Ishikawa (cell line): Measurements from ENCODE around the gene SLIT3.

Experiments used
- CEBPB ChIP-seq: IDR thresholded peaks from 2 replicates; pipeline ENCODE4 v1.6.1; 2012
- CREB1 ChIP-seq: IDR thresholded peaks from 2 replicates; pipeline ENCODE4 v1.6.1; 2012; ENCODE audit warnings: low read depth
- EGR1 ChIP-seq: IDR thresholded peaks from 2 replicates; pipeline ENCODE4 v1.6.1; 2012
- EP300 ChIP-seq: IDR thresholded peaks from 2 replicates; pipeline ENCODE4 v1.6.1; 2012; ENCODE audit warnings: borderline replicate concordance
- FOXM1 ChIP-seq: IDR thresholded peaks from 2 replicates; pipeline ENCODE4 v1.6.1; 2012; ENCODE audit warnings: low read depth, borderline replicate concordance
- NFIC ChIP-seq: IDR thresholded peaks from 2 replicates; pipeline ENCODE4 v1.6.1; 2012
- RAD21 ChIP-seq: IDR thresholded peaks from 2 replicates; pipeline ENCODE4 v1.6.1; 2012; ENCODE audit warnings: low read depth
- TAF1 ChIP-seq: IDR thresholded peaks from 2 replicates; pipeline ENCODE4 v1.6.1; 2012; ENCODE audit warnings: low read depth, mild to moderate bottlenecking
- TCF12 ChIP-seq: IDR thresholded peaks from 2 replicates; pipeline ENCODE4 v1.6.1; 2012; ENCODE audit warnings: low read depth
- TEAD4 ChIP-seq: IDR thresholded peaks from 2 replicates; pipeline ENCODE4 v1.6.1; 2012
- YY1 ChIP-seq: IDR thresholded peaks from 2 replicates; pipeline ENCODE4 v1.6.1; 2012; ENCODE audit warnings: low read depth
- ZBTB7A ChIP-seq: IDR thresholded peaks from 2 replicates; pipeline ENCODE4 v1.6.1; 2012; ENCODE audit warnings: low read depth
- TF ChIP-seq, protein P1 (sequence below): IDR thresholded peaks from 2 replicates; pipeline ENCODE4 v1.6.1; 2012
- TF ChIP-seq, protein P2 (sequence below): IDR thresholded peaks from 2 replicates; pipeline ENCODE4 v1.6.1; 2012; ENCODE audit warnings: low read depth, mild to moderate bottlenecking
- TF ChIP-seq, protein P3 (sequence below): IDR thresholded peaks from 2 replicates; pipeline ENCODE4 v1.6.1; 2012

Gene SLIT3

DNA sequence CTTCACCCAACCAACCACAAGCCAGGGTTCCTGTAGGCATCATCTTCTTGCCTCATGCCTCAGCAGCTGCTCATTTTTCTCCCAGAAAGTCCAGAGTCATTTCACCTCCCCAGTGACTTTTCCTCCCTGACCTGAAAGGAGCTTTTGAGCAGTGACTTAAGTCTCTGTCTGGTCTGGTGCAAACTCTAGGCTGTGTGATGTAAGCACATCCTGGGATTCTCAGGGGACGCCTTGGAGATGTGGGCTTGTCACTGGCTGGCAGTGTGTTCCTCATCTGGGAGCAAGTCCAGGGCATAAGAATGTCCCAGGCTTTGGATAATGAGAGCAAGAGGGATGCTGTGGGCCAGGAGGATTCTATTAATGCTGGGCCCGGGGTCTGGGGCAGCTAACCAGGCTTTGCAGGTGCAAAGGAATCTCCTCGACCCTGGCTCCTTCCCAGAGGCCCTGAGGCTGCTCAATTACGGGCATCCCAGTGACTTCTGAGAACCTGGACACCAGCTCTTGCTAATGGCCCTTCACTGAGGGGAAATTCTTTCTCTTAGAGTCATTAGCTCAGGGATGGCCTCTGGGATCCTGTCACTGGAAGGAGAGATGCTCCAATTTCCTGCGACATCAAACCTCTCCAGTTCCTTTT, 510.8 kb downstream of the SLIT3 start:
- TF ChIP-seq CREB1, result no peak
- no peak for TF ChIP-seq FOXM1
- no peak for TF ChIP-seq ZBTB7A
- TF ChIP-seq, protein P1, sequence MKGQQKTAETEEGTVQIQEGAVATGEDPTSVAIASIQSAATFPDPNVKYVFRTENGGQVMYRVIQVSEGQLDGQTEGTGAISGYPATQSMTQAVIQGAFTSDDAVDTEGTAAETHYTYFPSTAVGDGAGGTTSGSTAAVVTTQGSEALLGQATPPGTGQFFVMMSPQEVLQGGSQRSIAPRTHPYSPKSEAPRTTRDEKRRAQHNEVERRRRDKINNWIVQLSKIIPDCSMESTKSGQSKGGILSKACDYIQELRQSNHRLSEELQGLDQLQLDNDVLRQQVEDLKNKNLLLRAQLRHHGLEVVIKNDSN, result no peak
- no peak for TF ChIP-seq RAD21
- no peak for TF ChIP-seq TEAD4

DNA sequence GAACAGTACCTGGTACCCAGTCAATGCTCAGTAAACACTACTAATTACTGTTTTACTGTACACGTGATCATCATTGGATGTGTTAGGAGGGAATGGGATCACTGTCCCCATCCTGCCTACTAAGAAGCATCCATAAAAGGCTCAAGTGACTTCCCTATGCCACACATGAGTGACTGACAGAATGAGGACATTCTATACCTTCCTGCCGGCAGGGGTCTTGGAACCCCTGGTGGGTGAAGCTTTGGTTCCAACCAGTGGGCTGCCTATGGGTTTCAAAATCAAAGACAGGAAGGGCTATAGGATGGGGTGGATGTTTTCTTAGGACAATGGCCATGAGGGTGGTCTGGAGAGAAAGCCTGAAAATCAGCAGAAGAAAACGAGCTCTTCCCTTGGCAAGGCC, 512.2 kb downstream of the SLIT3 start:
- TF ChIP-seq, protein P2, sequence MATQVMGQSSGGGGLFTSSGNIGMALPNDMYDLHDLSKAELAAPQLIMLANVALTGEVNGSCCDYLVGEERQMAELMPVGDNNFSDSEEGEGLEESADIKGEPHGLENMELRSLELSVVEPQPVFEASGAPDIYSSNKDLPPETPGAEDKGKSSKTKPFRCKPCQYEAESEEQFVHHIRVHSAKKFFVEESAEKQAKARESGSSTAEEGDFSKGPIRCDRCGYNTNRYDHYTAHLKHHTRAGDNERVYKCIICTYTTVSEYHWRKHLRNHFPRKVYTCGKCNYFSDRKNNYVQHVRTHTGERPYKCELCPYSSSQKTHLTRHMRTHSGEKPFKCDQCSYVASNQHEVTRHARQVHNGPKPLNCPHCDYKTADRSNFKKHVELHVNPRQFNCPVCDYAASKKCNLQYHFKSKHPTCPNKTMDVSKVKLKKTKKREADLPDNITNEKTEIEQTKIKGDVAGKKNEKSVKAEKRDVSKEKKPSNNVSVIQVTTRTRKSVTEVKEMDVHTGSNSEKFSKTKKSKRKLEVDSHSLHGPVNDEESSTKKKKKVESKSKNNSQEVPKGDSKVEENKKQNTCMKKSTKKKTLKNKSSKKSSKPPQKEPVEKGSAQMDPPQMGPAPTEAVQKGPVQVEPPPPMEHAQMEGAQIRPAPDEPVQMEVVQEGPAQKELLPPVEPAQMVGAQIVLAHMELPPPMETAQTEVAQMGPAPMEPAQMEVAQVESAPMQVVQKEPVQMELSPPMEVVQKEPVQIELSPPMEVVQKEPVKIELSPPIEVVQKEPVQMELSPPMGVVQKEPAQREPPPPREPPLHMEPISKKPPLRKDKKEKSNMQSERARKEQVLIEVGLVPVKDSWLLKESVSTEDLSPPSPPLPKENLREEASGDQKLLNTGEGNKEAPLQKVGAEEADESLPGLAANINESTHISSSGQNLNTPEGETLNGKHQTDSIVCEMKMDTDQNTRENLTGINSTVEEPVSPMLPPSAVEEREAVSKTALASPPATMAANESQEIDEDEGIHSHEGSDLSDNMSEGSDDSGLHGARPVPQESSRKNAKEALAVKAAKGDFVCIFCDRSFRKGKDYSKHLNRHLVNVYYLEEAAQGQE, result no peak
- TF ChIP-seq CREB1 (no peak), YY1 (no peak), TCF12 (no peak), EGR1 (no peak), EP300 (no peak), TAF1 (no peak), RAD21 (no peak), CEBPB (no peak), TEAD4 (no peak), NFIC (no peak), FOXM1 (no peak), ZBTB7A (no peak)
- TF ChIP-seq, protein P1, result no peak
- TF ChIP-seq, protein P3, sequence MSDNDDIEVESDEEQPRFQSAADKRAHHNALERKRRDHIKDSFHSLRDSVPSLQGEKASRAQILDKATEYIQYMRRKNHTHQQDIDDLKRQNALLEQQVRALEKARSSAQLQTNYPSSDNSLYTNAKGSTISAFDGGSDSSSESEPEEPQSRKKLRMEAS, result no peak

DNA sequence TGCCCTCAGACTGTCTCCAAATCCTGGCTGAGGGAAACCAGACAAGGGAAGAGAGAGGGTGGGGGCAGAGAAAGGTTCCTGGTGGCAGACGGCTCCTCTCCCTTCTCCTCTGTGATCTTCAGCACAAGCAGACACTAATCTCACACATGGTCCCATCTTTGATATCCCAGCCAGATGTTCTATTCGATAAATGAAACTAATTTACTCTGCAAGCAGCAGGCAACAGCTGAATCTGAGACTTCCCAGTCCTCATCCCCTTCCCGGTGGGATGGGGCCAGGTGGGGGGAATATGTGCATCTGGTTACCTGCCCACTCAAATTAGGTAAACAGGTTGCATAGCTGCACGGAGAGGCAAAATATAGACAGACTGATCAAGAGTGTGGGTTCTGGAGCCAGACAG, 512.8 kb downstream of the SLIT3 start:
- TF ChIP-seq ZBTB7A, result no peak
- TF ChIP-seq, protein P3, result no peak
- no peak for TF ChIP-seq CEBPB
- no peak for TF ChIP-seq CREB1
- TF ChIP-seq EGR1, result no peak
- no peak for TF ChIP-seq RAD21

DNA sequence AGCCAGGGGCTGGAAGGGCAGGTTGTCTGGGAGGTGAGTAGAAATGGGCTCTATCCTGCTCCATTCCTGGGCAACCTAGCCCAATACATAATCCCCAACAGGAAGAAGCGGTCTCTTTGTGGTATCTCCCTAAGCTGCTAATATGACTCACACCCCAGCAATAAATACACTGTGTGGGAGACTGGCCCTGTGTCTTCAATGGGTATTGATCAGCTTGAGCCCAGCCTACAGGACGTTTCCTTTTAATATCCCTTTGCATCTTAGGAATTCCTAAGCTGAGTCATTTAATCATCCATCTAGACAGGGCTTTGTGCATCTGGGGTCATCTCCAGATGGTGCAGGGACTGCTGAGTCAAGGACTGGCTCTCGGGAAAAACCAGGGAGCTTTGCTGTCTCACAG, 514.8 kb downstream of the SLIT3 start:
- TF ChIP-seq TEAD4, result no peak
- no peak for TF ChIP-seq TAF1
- TF ChIP-seq, protein P3, result no peak

DNA sequence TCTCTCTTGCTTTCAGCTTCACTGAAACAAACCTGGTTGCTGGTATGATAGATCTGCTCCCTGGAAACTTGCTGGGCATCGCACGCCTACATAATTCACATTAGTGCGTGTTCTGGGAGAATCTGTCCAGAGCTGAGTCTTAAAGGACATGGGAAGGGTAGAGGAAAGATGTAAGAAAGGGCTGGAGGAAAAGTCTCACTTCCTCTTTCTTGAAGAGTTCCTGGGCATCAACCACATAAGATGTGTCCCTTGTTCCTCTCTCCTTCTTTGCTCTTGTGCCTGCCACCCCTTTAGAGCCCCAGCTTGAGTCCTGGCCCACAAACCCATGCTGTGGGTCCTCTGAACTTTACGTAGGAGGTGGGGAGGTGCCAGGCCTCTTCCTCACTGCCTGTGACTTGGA, 516.5 kb downstream of the SLIT3 start:
- TF ChIP-seq TCF12 (no peak), CREB1 (no peak), ZBTB7A (no peak), RAD21 (no peak), EGR1 (no peak), YY1 (no peak), FOXM1 (no peak), NFIC (no peak), TEAD4 (no peak), TAF1 (no peak), EP300 (no peak)
- TF ChIP-seq, protein P2, result no peak
- TF ChIP-seq, protein P3, result no peak
- TF ChIP-seq, protein P1, result no peak
